SU-DHL-6 (cell line): ENCODE measurements around the gene GSX1.

Source experiments
- H2AFZ ChIP-seq: fragments of 200-600 bp; sonication (generic); 2 replicates; pipeline ENCODE4 v1.6.1; 2014; ENCODE audit warnings: low read depth, mild to moderate bottlenecking, moderate library complexity, mixed read lengths, antibody characterized with exemption, low read length; ENCODE audit not compliant: severe bottlenecking
- H3F3A ChIP-seq: fragments of 200-600 bp; shearing (Covaris generic); 2 replicates; pipeline ENCODE4 v1.6.0; 2016; ENCODE audit warnings: antibody characterized with exemption, mild to moderate bottlenecking; ENCODE audit not compliant: insufficient read depth
- H3K27ac ChIP-seq: fragments of 200-600 bp; sonication (generic); 2 replicates; pipeline ENCODE4 v1.5.1; 2016; ENCODE audit warnings: low read depth, mild to moderate bottlenecking, low read length, moderate library complexity, mixed read lengths
- H3K27me3 ChIP-seq: fragments of 200-600 bp; sonication (generic), shearing (Covaris generic); 2 replicates; pipeline ENCODE4 v1.6.0; 2014; ENCODE audit warnings: mild to moderate bottlenecking, low read length
- H3K36me3 ChIP-seq: fragments of 200-600 bp; sonication (generic); 2 replicates; pipeline ENCODE4 v1.6.1; 2014; ENCODE audit warnings: mild to moderate bottlenecking, low read length, mixed read lengths
- H3K4me2 ChIP-seq: fragments of 300-600, 200-600 bp; shearing (Covaris generic), sonication (generic); 2 replicates; pipeline ENCODE4 v1.6.0; 2014; ENCODE audit warnings: low read length, low read depth, mild to moderate bottlenecking; ENCODE audit not compliant: poor library complexity, severe bottlenecking
- H3K4me3 ChIP-seq: fragments of 200-600 bp; sonication (generic); 2 replicates; pipeline ENCODE4 v1.5.1; 2014; ENCODE audit warnings: antibody characterized with exemption, low read length, mild to moderate bottlenecking, mixed read lengths; ENCODE audit not compliant: insufficient read depth, poor library complexity, severe bottlenecking
- H3K79me2 ChIP-seq: fragments of 200-600 bp; sonication (generic); 2 replicates; pipeline ENCODE4 v1.6.1; 2014; ENCODE audit warnings: mild to moderate bottlenecking, low read length, moderate library complexity; ENCODE audit not compliant: insufficient read depth
- H3K9ac ChIP-seq: fragments of 200-600 bp; sonication (generic); 2 replicates; pipeline ENCODE4 v1.7.0; 2014; ENCODE audit warnings: mild to moderate bottlenecking, low read length
- H3K9me2 ChIP-seq: fragments of 200-600 bp; sonication (generic); replicated peaks from 2 replicates; pipeline ENCODE4 v1.6.1; 2014; ENCODE audit warnings: low read length; ENCODE audit not compliant: insufficient read depth
- H3K9me3 ChIP-seq: fragments of 200-600 bp; sonication (generic); 2 replicates; pipeline ENCODE4 v1.6.1; 2014; ENCODE audit warnings: low read length, mixed read lengths; ENCODE audit not compliant: insufficient read depth
- H4K20me1 ChIP-seq: fragments of 200-600 bp; sonication (generic); 2 replicates; pipeline ENCODE4 v1.6.1; 2014; ENCODE audit warnings: low read depth, mild to moderate bottlenecking, antibody characterized with exemption, low read length, moderate library complexity, mixed read lengths
- CTCF ChIP-seq: fragments of 200-600 bp; sonication (generic); IDR thresholded peaks from one replicate; pipeline ENCODE4 v1.5.1; 2017; ENCODE audit warnings: antibody characterized with exemption, mild to moderate bottlenecking, low read length, moderate library complexity; ENCODE audit not compliant: insufficient read depth, poor library complexity, severe bottlenecking
- EZH2phosphoT487 ChIP-seq: fragments of 200-600 bp; sonication (generic), shearing (Covaris generic); conservative IDR thresholded peaks from 2 replicates; pipeline ENCODE4 v1.6.1; 2018; ENCODE audit warnings: mild to moderate bottlenecking, antibody characterized with exemption, low read length, moderate library complexity, mixed read lengths

The GSX1 gene

DNA sequence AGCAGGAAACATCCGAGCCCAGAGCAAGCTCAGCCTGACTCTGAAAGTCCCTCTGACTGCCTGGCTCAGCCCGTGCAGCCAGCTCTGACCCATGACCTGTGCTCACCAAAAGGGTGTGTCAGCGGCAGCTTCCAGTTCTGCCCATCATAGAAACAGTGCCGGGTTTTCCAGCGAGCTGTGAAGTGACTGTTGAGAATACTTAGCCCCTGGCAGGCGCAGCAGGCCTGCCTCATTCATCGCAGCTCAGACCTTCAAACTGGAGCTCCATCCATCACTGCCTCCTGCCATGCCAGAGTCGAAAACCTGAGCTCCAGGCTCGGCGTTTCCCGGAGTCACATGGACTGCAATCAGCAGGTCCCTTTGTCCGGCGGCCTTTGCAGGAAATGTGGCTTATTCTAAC is 16.3 kb upstream of the GSX1 start:
- H3K9ac ChIP-seq: no peak overlapping the region
- H3K27ac ChIP-seq: no peak overlapping the region
- no peaks in the 10 kb centered on the region for H3F3A ChIP-seq
- H3K79me2 ChIP-seq: no peaks in the 10 kb centered on the region
- H3K4me3 ChIP-seq: no peak overlapping the region
- H3K9me2 ChIP-seq: no peaks in the 10 kb centered on the region
- TF ChIP-seq CTCF (no peak), EZH2phosphoT487 (no peak)
- no peaks in the 10 kb centered on the region for H3K9me3 ChIP-seq
- no peak overlapping the region for H2AFZ ChIP-seq
- no peaks in the 10 kb centered on the region for H3K27me3 ChIP-seq
- no peak overlapping the region for H3K4me2 ChIP-seq
- H4K20me1 ChIP-seq: no peaks in the 10 kb centered on the region
- H3K36me3 ChIP-seq: no peaks in the 10 kb centered on the region

GRCh38 chr13:27782151-27782550 is 10.1 kb upstream of the GSX1 start:
- H3K27ac ChIP-seq: no peak overlapping the region
- no peaks in the 10 kb centered on the region for H3K9me3 ChIP-seq
- H3K9me2 ChIP-seq: no peaks in the 10 kb centered on the region
- TF ChIP-seq CTCF (no peak), EZH2phosphoT487 (no peak)
- no peaks in the 10 kb centered on the region for H3K27me3 ChIP-seq
- H2AFZ ChIP-seq: no peak overlapping the region
- H3K4me3 ChIP-seq: no peak overlapping the region
- no peaks in the 10 kb centered on the region for H3K36me3 ChIP-seq
- no peaks in the 10 kb centered on the region for H4K20me1 ChIP-seq
- H3K79me2 ChIP-seq: no peaks in the 10 kb centered on the region
- H3K4me2 ChIP-seq: no peak overlapping the region
- H3K9ac ChIP-seq: no peak overlapping the region
- H3F3A ChIP-seq: no peaks in the 10 kb centered on the region

DNA sequence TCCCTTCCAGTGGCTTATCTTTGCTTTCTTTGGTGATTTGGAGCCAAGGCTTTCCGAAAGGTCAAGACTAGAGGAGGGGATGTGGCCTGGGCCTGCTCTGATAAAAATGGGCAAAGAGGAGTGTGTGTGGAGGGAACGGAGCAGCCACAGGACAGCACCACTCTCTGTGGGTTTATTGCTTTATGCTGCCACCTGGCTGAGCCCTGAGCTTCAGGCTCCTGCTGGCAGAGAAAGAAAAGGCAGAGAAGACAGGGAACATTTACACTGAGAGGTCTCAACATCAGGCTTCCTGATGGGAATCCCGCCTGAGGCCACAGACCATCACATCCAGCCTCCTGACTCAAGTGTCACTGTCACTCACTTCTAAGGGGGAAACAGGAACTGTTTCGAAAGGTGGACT is 9.2 kb upstream of the GSX1 start:
- Histone ChIP-seq H3K4me2 (no peak overlapping the region), H3K9me3 (no peaks in the 10 kb centered on the region), H3K9ac (no peak overlapping the region), H3K79me2 (no peaks in the 10 kb centered on the region), H3K36me3 (no peaks in the 10 kb centered on the region), H3K27me3 (no peaks in the 10 kb centered on the region), H3K4me3 (no peak overlapping the region), H3K9me2 (no peaks in the 10 kb centered on the region), H3F3A (no peaks in the 10 kb centered on the region), H3K27ac (no peak overlapping the region), H2AFZ (no peak overlapping the region), H4K20me1 (no peaks in the 10 kb centered on the region)
- TF ChIP-seq CTCF (no peak), EZH2phosphoT487 (no peak)

DNA sequence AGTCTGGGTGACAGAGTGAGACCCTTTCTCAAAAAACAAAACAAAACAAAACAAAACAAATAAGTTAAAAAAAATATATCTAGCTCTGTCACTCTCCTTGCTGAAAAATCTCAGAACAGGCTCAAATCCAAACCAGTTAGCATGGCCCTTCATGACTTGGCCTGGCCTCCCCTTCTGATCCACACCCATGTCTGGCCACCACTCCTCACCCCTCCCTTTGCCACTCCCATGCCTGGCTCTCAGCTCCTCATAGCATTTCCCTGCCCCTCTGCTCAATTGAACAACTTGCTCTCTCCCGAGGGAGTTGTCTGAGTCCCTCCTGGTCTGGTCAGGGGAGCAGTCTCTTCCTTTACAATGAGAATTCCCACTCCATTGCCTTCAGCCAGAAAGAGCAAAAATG is 4.0 kb upstream of the GSX1 start:
- no peaks in the 10 kb centered on the region for H4K20me1 ChIP-seq
- H3K4me3 ChIP-seq: no peak overlapping the region
- H3K9me2 ChIP-seq: no peaks in the 10 kb centered on the region
- H3K27me3 ChIP-seq: no peaks in the 10 kb centered on the region; the same call in none of the 2 replicates
- H3K4me2 ChIP-seq: no peak overlapping the region
- H3K36me3 ChIP-seq: no peaks in the 10 kb centered on the region
- no peak overlapping the region for H3K27ac ChIP-seq
- no peaks in the 10 kb centered on the region for H3K9me3 ChIP-seq
- H3F3A ChIP-seq: no peaks in the 10 kb centered on the region
- H3K9ac ChIP-seq: no peak overlapping the region
- H2AFZ ChIP-seq: no peak overlapping the region
- H3K79me2 ChIP-seq: no peaks in the 10 kb centered on the region
- no peak for TF ChIP-seq CTCF
- no peak for TF ChIP-seq EZH2phosphoT487
